Measurements from ENCODE around the gene TRHDE.

Gene TRHDE

DNA sequence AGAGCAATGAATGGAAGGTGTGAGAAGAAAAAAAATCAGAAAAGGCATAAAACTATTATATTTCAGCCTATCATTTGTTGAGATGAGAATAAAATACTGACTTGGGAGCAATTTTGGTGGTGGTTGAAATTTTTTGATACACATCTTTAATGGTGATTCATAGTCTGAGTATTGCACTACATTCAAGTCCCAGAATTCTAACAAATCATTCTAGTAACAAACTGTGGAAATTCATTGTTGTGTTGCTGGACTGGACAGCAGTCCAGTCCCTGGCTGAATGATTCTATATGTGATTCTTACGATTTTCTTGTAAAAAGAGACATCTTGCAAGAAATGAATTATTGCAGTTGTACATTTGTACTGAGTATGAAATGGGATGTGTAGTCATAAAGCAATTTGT, 268.6 kb downstream of the TRHDE start:
- 57 to 75% methylated on average over 1 of the region's 1 CpG for WGBS, 2 experiments (ENCODE audit: insufficient coverage in 2 of 2)
- Histone ChIP-seq H3K9me3 (ENCODE audit: control insufficient read depth, low read length) (no peaks in the 10 kb centered on the region), H3K4me1 (ENCODE audit: control insufficient read depth, insufficient read depth, low read length, poor library complexity, severe bottlenecking) (no peaks in the 10 kb centered on the region), H3K27ac (ENCODE audit: low read depth, low read length, severe bottlenecking) (no peak overlapping the region), H3K4me3 (ENCODE audit: extremely low read depth, insufficient read depth, low read length, poor library complexity, severe bottlenecking) (no peak overlapping the region), H3K36me3 (ENCODE audit: control insufficient read depth, insufficient read depth, low read length) (no peaks in the 10 kb centered on the region)

DNA sequence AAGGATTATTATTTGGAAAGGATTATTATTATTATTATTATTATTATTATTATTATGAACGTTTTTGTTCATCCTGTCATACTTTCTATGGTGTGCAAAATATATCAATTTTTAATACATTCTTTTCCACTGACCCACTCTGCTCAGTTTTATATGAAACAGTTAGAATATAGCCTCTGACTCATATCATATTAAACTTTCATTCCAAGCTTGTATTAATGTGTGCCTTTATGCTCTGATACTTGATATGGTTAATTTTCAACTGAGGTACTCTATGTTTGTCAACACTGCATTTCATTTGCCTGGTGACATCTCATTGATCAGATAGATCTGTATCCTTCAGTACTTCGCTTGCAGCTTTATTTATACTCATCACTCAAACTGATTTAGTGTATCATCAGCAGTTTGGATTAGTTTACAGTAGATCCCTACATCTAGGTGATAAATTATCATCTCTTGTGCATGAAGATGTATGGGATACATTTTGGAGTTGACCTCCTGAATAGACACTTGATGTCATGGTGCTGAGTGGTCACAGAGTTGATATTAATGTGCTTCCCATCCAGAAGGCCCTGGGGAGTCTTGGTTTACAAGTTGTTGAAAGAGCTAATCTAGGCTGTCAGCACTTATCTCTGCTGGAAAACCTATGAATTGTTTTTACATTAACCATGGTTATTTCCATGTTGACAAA, 271.8 kb downstream of the TRHDE start:
- no peaks in the 10 kb centered on the region for H3K9me3 ChIP-seq (ENCODE audit: control insufficient read depth, low read length)
- H3K36me3 ChIP-seq (ENCODE audit: control insufficient read depth, insufficient read depth, low read length), result no peaks in the 10 kb centered on the region
- no peaks in the 10 kb centered on the region for H3K4me1 ChIP-seq (ENCODE audit: control insufficient read depth, insufficient read depth, low read length, poor library complexity, severe bottlenecking)
- no peak overlapping the region for H3K4me3 ChIP-seq (ENCODE audit: extremely low read depth, insufficient read depth, low read length, poor library complexity, severe bottlenecking)
- WGBS, 2 experiments (ENCODE audit: insufficient coverage in 2 of 2), result no CpG with 5 or more reads among the region's 2 CpGs
- H3K27ac ChIP-seq (ENCODE audit: low read depth, low read length, severe bottlenecking), result no peak overlapping the region

DNA sequence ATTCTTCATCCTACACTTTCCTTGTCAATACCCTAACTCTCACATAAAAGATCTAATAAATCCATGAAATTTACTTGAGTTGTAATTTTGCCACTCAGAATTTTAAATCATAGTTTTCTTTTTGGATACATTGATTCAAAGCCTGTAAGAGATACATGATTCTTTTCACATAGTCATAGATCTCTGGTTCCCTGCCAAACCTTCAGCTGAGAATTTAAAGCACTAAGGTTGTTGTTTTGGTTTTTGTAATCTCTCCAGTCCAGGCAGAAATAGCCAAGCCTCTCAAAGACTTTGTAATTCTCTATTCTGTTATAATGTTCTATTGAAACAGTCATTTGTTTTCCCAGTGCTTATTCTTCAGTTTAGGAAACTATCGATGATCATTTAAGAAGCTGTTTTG, 273.9 kb downstream of the TRHDE start:
- WGBS, 2 experiments (ENCODE audit: insufficient coverage in 2 of 2), result 100% methylated on average over 1 of the region's 1 CpG; no CpG with 5 or more reads in 1 of the 2 experiments
- Histone ChIP-seq H3K9me3 (ENCODE audit: control insufficient read depth, low read length) (no peaks in the 10 kb centered on the region), H3K36me3 (ENCODE audit: control insufficient read depth, insufficient read depth, low read length) (no peaks in the 10 kb centered on the region), H3K4me3 (ENCODE audit: extremely low read depth, insufficient read depth, low read length, poor library complexity, severe bottlenecking) (no peak overlapping the region), H3K4me1 (ENCODE audit: control insufficient read depth, insufficient read depth, low read length, poor library complexity, severe bottlenecking) (no peaks in the 10 kb centered on the region), H3K27ac (ENCODE audit: low read depth, low read length, severe bottlenecking) (no peak overlapping the region)

DNA sequence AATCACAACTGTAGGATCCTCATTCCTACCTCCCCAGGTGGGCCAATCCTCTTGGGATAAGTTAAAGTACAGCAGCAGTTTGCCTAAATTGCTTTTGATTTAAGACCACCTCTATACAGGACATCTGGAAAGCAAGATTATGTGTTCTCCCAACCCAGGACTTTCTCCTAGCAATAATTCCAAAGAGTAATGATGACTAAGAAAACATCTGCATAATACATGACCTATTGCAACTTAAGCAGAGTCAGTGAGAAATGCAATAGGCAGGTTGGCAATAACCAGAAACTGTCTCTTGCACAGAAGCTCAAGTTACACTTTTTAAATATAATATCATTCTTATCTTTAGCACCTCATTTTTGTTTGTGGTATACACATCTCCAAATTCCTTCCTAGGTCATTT, 275.4 kb downstream of the TRHDE start:
- no peaks in the 10 kb centered on the region for H3K4me1 ChIP-seq (ENCODE audit: control insufficient read depth, insufficient read depth, low read length, poor library complexity, severe bottlenecking)
- H3K27ac ChIP-seq (ENCODE audit: low read depth, low read length, severe bottlenecking), result no peak overlapping the region
- H3K9me3 ChIP-seq (ENCODE audit: control insufficient read depth, low read length), result no peaks in the 10 kb centered on the region
- no peak overlapping the region for H3K4me3 ChIP-seq (ENCODE audit: extremely low read depth, insufficient read depth, low read length, poor library complexity, severe bottlenecking)
- no peaks in the 10 kb centered on the region for H3K36me3 ChIP-seq (ENCODE audit: control insufficient read depth, insufficient read depth, low read length)

DNA sequence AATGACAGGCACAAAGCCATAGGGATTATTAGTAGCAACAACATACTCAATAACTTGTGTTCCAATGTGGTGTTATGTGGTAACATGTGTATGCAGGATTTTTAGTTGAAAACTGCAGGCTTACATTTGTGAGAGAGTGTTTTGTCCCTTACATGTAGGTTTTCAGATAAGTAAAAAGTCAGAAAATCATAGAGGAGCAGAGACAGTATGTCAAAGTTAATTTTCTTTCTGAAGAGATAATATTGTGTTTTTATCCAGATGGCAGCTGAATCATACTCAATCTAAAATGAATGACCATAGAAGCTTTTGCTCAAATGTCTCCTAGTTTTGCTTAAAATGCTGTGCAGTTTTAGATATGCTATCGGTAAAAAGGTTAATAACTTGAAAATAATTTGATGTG, 277.0 kb downstream of the TRHDE start:
- Histone ChIP-seq H3K4me3 (ENCODE audit: extremely low read depth, insufficient read depth, low read length, poor library complexity, severe bottlenecking) (no peak overlapping the region), H3K9me3 (ENCODE audit: control insufficient read depth, low read length) (no peaks in the 10 kb centered on the region), H3K27ac (ENCODE audit: low read depth, low read length, severe bottlenecking) (no peak overlapping the region), H3K4me1 (ENCODE audit: control insufficient read depth, insufficient read depth, low read length, poor library complexity, severe bottlenecking) (no peaks in the 10 kb centered on the region), H3K36me3 (ENCODE audit: control insufficient read depth, insufficient read depth, low read length) (no peaks in the 10 kb centered on the region)
- no CpG with 5 or more reads among the region's 1 CpG for WGBS, 2 experiments (ENCODE audit: insufficient coverage in 2 of 2)

DNA sequence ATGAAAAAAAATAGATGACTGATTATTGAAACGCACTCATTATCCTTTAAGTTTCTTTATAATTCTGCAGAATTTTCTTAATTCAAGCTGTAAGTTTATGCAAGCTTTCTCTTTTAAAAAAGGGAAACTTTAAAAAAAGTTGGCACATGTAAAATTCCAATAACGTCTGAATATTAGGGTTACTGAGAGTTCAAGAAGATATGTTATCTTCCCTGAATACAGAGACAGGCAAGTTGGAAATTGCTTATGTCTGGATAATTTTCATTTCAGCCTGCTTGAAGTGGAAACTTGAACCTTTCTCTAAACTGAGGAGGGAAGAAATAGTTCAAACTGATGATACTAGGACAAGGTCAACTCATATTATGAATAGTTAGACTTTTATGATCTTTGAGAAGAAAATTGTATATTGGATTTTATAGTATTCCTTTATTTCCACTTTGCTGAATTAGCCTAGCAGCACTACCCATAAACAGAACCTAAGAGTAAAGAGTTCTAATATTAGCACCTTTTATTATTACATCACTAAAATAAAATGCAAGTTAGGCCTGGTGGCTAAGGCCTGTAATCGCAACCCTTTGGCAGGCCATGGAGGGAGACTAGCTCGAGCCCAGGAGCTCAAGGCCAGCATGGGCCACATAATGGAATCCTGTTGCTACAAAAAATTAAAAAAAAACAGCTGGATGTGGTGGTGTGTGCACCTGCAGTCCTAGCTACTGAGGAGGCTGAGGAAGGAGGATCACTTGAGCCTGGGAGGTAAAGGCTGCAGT, 288.0 kb downstream of the TRHDE start:
- no peak overlapping the region for H3K4me3 ChIP-seq (ENCODE audit: extremely low read depth, insufficient read depth, low read length, poor library complexity, severe bottlenecking)
- H3K4me1 ChIP-seq (ENCODE audit: control insufficient read depth, insufficient read depth, low read length, poor library complexity, severe bottlenecking), result no peaks in the 10 kb centered on the region
- H3K27ac ChIP-seq (ENCODE audit: low read depth, low read length, severe bottlenecking), result no peak overlapping the region
- WGBS, 2 experiments (ENCODE audit: insufficient coverage in 2 of 2), result 100% methylated on average over 1 of the region's 4 CpGs; no CpG with 5 or more reads in 1 of the 2 experiments
- H3K36me3 ChIP-seq (ENCODE audit: control insufficient read depth, insufficient read depth, low read length), result no peaks in the 10 kb centered on the region
- H3K9me3 ChIP-seq (ENCODE audit: control insufficient read depth, low read length), result no peaks in the 10 kb centered on the region

DNA sequence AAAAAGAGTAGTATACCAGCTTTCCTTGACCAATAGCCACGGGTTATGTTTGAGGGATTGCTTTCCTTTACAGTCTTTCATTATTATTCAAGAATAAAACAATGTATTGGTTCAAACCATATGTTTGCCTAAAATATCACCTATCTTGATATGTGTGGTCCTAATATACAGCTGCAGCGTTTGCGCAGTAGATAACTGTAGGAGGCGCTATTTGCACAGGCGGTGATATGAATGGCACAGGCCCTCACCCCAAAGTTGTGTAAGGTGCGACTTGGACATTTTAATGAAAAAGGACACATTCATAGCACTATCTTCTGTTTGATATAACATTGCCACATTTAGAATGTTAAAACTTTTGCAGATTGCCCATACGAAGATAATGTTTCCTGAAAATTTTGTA, 298.4 kb downstream of the TRHDE start:
- no peak overlapping the region for H3K27ac ChIP-seq (ENCODE audit: low read depth, low read length, severe bottlenecking)
- no peaks in the 10 kb centered on the region for H3K36me3 ChIP-seq (ENCODE audit: control insufficient read depth, insufficient read depth, low read length)
- no peaks in the 10 kb centered on the region for H3K9me3 ChIP-seq (ENCODE audit: control insufficient read depth, low read length)
- no peaks in the 10 kb centered on the region for H3K4me1 ChIP-seq (ENCODE audit: control insufficient read depth, insufficient read depth, low read length, poor library complexity, severe bottlenecking)
- 63 to 80% methylated on average over 2 to 4 of the region's 7 CpGs for WGBS, 2 experiments (ENCODE audit: insufficient coverage in 2 of 2)
- no peak overlapping the region for H3K4me3 ChIP-seq (ENCODE audit: extremely low read depth, insufficient read depth, low read length, poor library complexity, severe bottlenecking)

DNA sequence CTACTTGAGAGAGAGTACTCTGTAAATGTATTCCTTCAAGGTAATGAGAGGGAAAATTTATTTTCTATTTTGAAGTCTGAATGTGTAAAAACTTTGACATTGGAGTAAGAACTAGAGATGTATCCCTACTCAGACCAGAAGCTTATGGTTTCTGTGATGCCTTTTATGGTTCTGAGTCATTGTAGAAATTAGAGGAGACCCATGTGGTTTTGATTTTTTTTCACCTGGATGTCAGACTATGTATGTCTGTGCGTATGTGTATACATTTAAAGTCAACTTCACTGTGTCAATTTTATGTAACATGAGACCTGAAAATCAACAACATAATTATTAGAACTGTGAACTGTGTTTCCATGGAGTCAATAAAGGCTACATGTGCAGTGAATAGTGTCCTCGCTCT, 302.0 kb downstream of the TRHDE start:
- no peaks in the 10 kb centered on the region for H3K4me1 ChIP-seq (ENCODE audit: control insufficient read depth, insufficient read depth, low read length, poor library complexity, severe bottlenecking)
- H3K36me3 ChIP-seq (ENCODE audit: control insufficient read depth, insufficient read depth, low read length), result no peaks in the 10 kb centered on the region
- H3K9me3 ChIP-seq (ENCODE audit: control insufficient read depth, low read length), result no peaks in the 10 kb centered on the region
- no peak overlapping the region for H3K27ac ChIP-seq (ENCODE audit: low read depth, low read length, severe bottlenecking)
- no CpG with 5 or more reads among the region's 2 CpGs for WGBS, 2 experiments (ENCODE audit: insufficient coverage in 2 of 2)
- no peak overlapping the region for H3K4me3 ChIP-seq (ENCODE audit: extremely low read depth, insufficient read depth, low read length, poor library complexity, severe bottlenecking)

DNA sequence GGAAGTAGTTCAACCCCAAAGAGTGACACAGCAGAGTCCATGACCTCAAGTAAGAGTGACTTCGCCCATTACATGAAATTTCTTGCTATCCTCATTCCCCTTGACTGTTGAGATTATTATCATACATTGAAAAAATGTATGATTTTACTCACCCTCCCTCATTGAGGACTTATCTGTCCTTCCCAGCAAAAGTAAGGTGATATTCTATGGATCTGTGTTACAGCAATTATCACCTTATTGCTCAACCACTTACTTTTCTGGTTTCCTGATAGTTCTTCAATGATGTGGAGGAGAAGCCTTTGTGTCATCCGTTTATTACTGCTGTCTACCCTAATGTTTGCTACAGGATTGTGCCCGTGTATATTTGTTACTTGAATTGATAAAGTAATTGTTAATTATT, 306.2 kb downstream of the TRHDE start:
- H3K36me3 ChIP-seq (ENCODE audit: control insufficient read depth, insufficient read depth, low read length), result no peaks in the 10 kb centered on the region
- H3K4me1 ChIP-seq (ENCODE audit: control insufficient read depth, insufficient read depth, low read length, poor library complexity, severe bottlenecking), result no peaks in the 10 kb centered on the region
- no peaks in the 10 kb centered on the region for H3K9me3 ChIP-seq (ENCODE audit: control insufficient read depth, low read length)
- WGBS, 2 experiments (ENCODE audit: insufficient coverage in 2 of 2), result no CpG with 5 or more reads among the region's 3 CpGs
- no peak overlapping the region for H3K27ac ChIP-seq (ENCODE audit: low read depth, low read length, severe bottlenecking)
- no peak overlapping the region for H3K4me3 ChIP-seq (ENCODE audit: extremely low read depth, insufficient read depth, low read length, poor library complexity, severe bottlenecking)

DNA sequence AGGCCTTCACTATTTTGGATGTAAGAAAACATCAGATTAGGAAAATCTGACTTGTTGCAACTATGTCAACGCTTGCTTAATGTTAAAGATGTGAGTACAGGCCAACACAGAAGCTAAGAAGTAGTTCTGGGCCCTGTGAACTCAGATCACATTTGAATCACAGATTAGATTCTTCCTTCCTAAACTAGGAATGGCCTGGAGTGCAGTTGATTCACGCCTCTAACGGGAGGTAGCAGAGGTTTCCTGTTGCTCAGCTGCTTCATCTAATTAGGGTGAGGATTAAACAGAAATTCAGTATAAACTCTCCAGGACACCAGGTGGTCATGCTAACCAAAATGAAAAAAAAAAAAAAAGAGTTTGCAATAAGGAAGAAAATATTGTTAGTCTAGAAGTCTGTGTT, 314.3 kb downstream of the TRHDE start:
- H3K9me3 ChIP-seq (ENCODE audit: control insufficient read depth, low read length), result no peaks in the 10 kb centered on the region
- no peak overlapping the region for H3K4me3 ChIP-seq (ENCODE audit: extremely low read depth, insufficient read depth, low read length, poor library complexity, severe bottlenecking)
- H3K27ac ChIP-seq (ENCODE audit: low read depth, low read length, severe bottlenecking), result no peak overlapping the region
- no peaks in the 10 kb centered on the region for H3K4me1 ChIP-seq (ENCODE audit: control insufficient read depth, insufficient read depth, low read length, poor library complexity, severe bottlenecking)
- 60 to 75% methylated on average over 1 of the region's 3 CpGs for WGBS, 2 experiments (ENCODE audit: insufficient coverage in 2 of 2)
- H3K36me3 ChIP-seq (ENCODE audit: control insufficient read depth, insufficient read depth, low read length), result no peaks in the 10 kb centered on the region

DNA sequence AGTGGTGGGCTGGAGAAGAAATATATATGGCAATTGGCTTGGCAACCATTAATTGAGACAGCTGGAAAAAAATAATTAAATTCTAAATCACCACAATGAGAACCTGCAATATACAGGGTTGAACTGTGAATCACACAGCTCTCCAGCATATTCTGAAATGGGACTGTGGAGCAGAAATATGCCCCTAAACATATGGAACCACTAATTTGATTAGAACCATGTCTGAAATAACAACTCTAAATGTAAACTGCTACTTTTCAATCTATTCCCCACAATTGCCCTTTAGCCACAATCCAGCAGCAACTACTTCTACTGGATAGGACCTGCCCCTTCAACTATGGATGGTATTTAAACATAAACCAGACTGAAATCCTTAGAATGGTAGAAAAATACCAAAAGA, 330.4 kb downstream of the TRHDE start:
- H3K27ac ChIP-seq (ENCODE audit: low read depth, low read length, severe bottlenecking), result no peak overlapping the region

More for the DNA sequence above, 330.4 kb downstream of the TRHDE start:
- H3K9me3 ChIP-seq (ENCODE audit: control insufficient read depth, low read length), result peaks cover 7% of the 10 kb centered on the region
- H3K4me3 ChIP-seq (ENCODE audit: extremely low read depth, insufficient read depth, low read length, poor library complexity, severe bottlenecking), result no peak overlapping the region
- H3K4me1 ChIP-seq (ENCODE audit: control insufficient read depth, insufficient read depth, low read length, poor library complexity, severe bottlenecking), result no peaks in the 10 kb centered on the region
- no peaks in the 10 kb centered on the region for H3K36me3 ChIP-seq (ENCODE audit: control insufficient read depth, insufficient read depth, low read length)

Measured in mesodermal cell (in vitro differentiated cells).